GM19351 (cell line): ENCODE data around the gene ZNF280D.

Experiments
- ATAC-seq: cut with Tn5 transposase; IDR thresholded peaks from one replicate; pipeline ENCODE4 v1.9.1; 2021; ENCODE audit warnings: mild to moderate bottlenecking, moderate library complexity; ENCODE audit not compliant: unreplicated experiment

The ZNF280D gene

DNA sequence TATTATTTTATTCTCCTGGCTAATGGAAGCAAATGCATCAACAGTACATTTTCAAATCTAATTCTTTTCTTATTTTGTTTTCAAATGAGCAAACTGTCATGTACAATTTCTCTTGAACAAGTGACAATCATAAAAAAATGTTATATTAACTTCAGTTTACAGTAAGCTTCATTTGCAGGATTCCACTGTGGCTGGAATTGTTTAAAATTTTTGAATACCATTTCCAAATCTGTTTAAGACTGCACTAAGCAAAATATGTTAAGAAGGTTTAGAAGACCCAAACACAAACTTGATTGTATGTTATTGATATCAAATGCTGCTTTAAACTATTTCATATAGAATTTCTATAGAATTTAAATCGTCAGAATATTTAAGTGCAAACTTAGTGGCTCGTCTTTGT lies 92.8 kb downstream of the ZNF280D start:
- ATAC-seq = no peak

DNA sequence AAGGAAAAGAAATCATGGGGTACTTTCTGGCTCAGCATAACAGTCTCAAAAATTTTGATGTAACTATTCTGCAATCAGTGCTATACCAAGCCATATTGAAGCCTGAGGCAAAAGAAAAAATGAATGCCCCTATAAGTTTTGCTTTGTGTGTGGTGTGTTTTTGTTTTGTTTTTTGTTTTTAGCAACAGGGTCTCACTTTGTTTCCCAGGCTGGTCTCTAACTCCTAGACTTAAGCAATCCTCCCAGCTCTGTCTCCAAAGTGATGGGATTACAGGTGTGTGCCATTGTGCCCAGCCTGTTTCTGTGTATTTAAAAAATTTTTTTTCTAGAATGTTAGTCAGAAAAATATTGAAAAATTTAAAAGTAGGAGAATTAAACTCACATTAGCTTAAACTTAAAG lies 93.2 kb downstream of the ZNF280D start:
- ATAC-seq = no peak

DNA sequence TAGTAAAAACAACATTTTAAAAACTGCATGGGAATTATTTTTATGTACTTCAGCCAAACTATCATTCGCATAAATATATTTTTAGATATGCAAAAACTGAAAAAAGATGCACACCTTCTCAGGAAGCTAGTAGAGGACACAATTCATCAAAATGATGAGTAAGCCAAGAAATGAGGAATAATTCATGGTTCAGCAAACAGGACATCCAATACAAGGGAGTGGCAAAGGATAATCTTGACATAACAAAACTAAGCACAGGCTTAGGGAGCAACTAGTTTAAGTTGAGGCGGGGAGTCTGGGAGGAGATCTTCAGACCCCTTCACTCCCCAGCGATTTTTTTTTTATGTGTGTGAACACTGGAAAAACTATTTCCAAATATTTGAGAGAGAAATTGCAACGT lies 93.7 kb downstream of the ZNF280D start:
- no peak for ATAC-seq

GRCh38 chr15:56631765-56632164 lies 101.5 kb downstream of the ZNF280D start:
- ATAC-seq = no peak

GRCh38 chr15:56628893-56629532 lies 104.3 kb downstream of the ZNF280D start:
- ATAC-seq = no peak

GRCh38 chr15:56619887-56620286 lies 113.4 kb downstream of the ZNF280D start:
- no peak for ATAC-seq

GRCh38 chr15:56617628-56618027 lies 115.7 kb downstream of the ZNF280D start:
- no peak for ATAC-seq

- ATAC-seq = no peak
These were observed 116.8 kb downstream of the ZNF280D start for GRCh38 chr15:56616551-56616950.

DNA sequence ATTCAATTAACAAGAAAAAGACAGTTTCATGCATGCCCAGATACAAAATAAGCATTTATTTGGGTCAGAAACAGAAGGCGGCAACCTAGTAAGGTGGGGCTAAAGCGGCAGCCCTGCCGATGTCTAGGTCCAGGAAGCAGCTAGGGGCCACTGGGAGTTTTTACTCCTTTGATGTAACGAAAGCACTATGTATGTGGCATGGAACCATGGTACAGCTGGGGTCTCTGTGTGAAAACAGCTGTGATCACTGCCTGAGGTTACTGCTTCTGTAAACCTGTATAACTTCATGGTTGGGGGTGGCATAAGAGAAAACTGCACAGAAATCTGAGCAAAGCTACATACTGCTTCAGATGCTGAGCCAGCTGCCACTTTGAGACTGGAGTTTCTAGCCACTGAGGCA lies 119.5 kb downstream of the ZNF280D start:
- ATAC-seq = no peak

GRCh38 chr15:56608993-56609392 lies 124.3 kb downstream of the ZNF280D start:
- ATAC-seq = peak; percentile 54

DNA sequence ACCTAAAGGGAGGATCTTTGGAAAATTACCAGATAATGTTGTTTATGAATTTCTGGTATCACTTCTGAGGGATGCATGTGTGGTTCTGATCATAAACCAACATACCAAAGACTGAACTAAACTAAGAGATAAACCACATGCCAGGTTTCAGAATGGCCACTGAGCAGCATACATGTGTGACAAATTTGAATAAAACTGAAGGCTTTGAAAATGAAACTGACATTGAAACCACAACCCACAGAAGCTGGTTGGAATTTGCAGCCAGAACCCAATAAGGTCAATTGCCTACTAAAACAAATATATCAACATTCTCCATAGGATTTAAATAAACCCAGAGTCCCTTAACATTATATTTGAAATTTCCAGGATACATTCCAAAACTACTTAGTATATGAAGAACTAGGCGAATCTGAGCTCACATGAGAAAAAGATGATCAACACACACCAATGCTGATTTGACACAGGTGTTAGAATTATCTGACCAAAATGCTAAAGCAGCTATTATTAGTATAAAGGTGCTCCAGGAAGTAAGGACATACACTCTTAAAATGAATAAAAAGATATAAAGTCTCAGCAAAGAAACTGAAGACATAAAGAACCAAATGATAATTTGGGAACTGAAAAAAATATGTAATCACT lies 125.0 kb downstream of the ZNF280D start:
- peak; percentile 96 for ATAC-seq

DNA sequence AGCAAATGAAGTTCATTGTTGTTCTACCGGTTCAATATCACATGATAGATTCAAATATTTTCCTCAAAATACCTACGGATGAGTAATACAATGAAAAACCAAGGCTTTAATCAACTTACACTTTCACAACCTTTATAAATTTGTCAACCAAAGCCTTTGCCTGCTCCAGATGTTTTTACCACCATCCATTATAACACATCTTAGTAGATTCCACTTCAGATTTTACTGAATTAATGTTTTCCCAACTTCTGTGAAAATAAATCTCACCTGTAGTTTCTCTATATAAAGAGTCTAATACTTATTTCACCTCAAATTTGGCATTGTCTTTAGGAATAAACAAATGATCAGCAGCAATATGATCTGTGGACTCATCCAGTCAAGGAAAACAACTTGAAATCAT lies 131.1 kb downstream of the ZNF280D start:
- no peak for ATAC-seq

GRCh38 chr15:56600380-56600779 lies 132.9 kb downstream of the ZNF280D start:
- no peak for ATAC-seq

DNA sequence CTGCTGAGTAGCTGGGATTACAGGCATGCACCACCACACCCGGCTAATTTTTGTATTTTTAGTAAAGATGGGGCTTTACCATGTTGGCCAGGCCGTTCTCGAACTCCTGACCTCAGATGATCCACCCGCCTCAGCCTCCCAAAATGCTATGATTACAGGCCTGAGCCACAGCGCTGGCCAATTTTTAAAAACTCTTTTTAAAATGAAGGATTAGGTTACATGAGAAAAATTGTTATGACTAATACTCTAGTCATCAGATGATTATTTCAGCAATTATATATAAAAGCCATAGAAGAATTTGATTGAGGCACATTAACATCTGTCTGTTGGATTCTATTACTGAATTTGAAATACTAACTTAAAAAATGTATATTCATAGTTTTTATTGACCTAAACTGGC lies 134.3 kb downstream of the ZNF280D start:
- no peak for ATAC-seq

GRCh38 chr15:56587686-56588085 lies 145.6 kb downstream of the ZNF280D start:
- no peak for ATAC-seq

DNA sequence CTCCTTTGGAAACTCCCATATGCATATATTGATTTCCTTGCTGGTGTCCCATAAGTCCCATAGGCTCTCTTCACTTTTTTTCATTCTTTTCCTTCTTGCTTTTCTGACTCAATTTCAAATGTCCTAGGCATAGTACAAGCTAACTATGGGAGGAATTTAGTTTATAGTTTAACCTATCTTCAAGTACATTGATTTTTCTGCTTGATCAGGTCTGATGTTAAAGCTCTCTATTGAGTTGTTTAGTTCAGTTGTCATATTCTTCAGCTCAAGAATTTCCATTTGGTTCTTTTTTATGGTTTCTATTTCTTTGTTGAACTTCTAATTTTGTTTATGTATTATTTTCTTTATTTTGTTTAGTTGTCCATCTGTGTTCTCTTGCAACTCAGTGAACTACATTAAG lies 147.1 kb downstream of the ZNF280D start:
- no peak for ATAC-seq

- ATAC-seq = no peak
These were observed 150.5 kb downstream of the ZNF280D start for GRCh38 chr15:56582785-56583184.
